ENCODE results near the gene BCAS3.

The BCAS3 gene

DNA sequence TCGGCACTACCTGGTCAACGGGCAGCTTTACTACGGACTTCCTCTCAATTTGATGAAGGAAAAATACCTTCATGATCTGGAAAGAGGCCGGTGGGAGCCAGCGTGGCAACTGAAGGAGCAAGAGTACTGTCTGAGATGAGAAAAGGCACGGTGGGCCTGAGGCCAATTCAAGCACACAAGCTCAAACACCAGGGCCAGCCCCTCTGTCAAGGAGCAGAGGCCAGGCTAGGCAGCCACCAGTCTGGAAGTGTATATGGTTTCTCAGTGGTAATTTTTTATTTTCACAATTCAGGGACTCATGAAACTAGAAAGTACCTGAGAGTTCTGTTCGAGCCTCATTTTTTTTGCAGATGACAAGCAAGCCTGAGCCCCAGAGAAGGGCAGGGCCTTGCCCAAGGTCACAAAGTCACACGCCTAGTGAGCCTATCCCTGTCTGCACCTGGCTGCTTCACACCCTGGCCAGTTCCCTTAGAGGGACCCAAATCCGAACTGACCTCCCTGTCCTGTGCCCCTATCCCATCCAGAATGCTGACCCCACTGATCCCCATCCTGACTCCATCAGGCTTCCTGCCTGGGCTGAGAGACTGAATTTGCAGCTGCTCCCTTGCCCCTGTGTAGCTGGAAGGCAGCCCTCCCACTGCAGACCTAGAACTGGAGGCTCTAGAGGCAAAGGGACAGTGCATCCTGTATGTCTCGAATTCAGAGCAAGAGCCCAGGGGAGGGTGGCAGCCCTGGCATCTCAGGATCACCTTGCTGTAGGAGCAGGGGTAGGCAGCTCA lies 717.2 kb downstream of the BCAS3 start:
- no peak for DNase-seq

DNA sequence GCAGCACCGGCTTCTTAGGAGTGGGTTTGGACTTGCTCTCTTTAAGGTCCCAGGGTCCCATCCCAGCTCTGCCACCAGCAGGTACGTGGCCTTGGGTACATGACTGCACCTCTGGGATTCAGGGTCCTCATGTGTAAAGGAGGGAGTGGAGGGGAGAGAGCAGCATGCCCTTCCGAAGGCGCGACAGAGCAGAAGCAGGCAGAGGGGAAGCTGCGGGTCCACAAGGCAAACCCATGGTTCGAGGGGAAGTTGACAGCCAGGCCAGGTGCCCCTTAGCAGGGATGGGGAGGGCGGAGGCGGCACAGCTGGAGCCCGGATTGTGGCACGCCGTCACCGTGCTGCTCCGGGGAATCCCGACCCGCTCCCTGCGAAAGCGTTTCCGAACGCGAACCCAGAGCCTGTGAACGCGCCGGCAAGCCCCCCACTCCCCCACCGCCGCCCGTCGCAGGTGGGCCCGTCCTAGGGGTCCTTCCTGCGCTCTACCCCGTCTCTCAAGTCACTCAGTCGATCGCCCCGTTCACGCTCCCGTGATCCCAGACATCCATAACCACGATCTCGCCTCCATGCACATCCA lies 717.8 kb downstream of the BCAS3 start:
- no peak for DNase-seq

DNA sequence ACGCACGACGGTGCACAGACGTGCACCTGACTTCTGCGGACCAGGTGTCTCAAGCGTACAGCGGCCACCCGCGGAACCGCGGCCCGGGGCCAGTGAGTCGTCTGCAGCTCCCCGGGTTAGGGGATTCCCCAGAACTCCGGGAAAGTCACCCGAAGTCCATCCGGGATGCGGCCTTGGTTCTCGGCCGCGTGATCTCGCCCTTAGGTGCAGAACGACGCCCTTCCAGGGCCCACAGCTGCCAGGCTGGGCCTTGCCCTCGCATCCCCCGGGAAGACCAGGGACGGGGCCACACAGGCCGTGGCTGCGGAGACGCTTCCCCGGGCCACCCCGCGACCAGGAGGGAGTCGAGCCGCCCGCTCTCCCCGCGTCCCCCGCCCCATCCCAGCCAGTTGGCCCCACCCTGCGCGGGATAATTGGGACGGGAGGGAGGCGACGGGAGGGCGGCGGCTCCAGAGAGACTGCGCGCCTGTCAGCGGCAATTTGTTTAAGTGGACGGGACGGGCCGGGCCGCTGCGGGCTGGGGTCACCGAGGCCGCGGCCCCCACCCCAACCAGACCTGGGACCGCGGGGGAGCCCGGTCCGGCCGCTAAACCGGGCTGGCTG lies 718.4 kb downstream of the BCAS3 start:
- DNase-seq, result no peak

DNA sequence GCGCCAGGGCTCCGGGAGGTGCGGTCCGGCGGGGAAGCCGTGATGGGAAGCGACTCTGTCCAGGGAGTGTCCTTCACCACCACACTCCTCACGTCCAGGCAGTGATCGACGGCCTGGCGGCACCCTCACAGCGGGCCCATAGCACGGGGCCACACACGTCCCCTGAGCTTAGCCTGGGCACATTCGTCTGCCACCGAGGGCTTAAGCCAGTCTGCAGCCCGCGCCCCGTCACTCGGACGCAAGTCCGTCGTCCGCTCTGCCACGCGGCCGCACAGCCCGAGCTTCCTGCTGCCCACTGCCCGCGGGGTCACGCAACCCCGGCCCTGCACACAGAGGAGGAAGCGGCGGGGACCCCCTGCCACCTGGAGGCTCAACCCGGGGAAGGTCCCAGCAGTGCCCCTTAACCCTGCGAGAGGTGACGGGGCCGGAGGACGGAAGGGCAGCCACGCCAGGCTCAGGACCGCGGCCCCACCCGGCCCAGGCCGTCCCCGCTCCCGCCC lies 719.0 kb downstream of the BCAS3 start:
- no peak for DNase-seq

DNA sequence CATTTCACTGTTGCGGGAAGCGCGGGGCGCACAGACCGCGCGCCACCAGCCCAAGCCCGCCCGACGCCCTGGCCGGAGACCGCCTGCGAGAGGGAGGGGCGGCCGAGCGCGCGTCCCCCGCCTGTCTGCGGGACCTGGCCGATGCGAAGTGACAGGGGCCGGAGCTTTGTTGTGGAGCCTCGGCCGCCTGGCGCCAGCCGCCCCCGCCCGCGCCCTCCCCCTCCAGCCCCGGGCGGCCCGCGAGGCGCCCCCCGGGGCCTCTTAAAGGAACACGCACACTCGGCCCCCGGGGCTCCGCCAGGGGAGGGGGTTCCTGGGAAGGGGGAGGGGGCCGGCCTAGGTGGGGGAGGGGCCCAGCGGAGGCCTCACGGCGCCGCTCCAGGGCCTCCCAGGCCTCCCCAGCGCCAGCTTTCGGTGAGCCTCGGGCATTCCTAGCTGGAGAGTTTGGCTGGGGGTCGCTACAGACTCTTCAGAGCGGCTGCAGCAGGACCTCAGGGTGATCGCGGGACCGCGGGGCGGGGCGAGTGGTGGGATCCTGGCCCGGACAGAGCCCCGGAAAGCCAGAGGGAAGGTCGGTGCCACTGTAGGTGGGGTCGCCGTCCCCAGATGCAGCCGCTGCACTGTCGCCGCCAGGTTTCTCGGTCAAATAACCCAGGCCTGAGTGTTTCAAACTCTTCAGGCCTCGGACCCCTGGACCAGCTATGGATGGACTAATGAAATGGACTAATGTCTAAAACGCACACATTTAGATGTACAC lies 719.6 kb downstream of the BCAS3 start:
- no peak for DNase-seq

DNA sequence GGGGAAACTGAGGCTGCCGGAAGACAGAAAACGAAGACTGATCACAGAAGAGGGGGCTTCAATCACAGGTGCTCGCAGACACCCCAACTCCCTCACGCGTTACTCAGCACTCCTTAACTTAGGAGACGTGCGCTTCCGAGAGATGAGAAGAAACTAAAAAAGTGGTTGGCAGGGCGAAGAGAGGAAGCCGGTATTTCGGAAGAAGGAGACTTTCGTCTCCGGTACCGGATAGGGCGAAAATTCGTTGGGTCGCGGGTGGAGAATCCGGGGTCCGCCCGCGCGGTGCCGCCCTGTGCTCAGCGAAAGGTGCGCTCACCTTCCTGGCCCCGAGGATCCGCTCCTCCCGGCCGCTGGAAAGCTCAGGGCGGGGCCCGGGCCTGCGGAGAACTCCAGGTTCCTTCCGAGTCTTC lies 721.1 kb downstream of the BCAS3 start:
- DNase-seq, result no peak

DNA sequence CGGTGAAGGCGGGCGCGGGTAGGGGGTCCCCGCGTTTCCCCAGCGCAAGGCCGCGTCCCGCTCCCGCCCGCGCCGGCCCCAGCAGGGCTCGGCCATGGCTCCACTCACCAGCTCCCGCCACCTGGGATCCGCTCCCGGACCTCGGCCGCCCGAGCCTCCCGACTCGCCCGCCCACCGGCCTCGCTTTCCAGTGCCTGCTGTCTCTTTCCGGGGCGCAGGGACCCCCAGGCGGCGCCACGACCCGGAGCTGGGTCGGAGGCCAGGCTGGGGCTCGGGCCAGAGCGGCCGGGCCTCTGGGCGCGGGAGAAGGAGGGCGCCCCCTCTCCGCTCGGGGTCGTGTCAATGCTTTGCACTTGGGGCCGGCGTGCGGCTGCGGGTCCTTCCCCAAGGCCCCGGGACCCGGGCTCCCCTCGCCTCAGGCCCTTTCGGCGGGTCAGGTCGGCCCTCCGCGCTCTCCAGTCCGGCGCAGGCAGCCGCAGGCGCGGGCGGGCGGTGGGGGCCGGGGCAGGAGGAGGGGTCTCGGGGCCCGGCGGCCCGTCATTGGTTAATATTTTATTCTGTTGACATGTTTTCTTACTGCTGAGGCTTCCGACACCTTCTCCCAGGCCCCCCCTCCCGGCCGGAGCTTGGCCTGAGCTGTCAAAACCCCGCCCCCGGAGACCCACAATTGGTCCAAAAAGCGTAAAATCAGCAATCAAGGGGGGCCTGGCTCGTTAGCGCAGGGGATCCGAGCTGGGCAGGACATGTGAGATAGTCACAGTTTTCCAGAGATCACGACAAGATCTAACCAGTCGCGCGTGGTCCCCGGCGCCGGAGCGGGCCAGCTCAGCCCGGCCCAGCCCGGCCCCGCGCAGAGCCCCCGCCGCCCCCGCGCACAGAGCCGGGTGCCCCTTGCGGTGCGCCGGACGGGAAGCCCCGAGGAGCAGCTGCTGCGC lies 721.7 kb downstream of the BCAS3 start, which contains the start of gene TBX2:
Gene TBX2, plus strand, starts transcription at position 713 of the 935 bp plus-strand sequence. CDS start 334 bp downstream, outside the sequence.
- DNase-seq, result no peak

DNA sequence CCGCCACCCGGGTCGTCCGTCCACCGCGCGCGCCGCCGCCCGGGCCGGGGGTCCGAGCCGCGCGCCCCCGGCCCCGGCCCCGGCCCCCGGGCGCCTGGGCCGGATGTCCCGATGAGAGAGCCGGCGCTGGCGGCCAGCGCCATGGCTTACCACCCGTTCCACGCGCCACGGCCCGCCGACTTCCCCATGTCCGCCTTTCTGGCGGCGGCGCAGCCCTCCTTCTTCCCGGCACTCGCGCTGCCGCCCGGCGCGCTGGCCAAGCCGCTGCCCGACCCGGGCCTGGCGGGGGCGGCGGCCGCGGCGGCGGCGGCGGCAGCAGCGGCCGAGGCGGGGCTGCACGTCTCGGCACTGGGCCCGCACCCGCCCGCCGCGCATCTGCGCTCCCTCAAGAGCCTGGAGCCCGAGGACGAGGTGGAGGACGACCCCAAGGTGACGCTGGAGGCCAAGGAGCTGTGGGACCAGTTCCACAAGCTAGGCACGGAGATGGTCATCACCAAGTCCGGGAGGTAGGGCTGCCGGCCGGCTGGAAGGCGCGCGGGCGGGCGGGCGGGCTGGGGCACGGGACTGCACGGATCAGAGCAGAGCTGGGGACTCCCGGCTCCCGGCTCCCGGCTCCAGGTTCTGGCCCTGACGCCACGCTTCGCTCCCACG lies 722.5 kb downstream of the BCAS3 start:
- no peak for DNase-seq

DNA sequence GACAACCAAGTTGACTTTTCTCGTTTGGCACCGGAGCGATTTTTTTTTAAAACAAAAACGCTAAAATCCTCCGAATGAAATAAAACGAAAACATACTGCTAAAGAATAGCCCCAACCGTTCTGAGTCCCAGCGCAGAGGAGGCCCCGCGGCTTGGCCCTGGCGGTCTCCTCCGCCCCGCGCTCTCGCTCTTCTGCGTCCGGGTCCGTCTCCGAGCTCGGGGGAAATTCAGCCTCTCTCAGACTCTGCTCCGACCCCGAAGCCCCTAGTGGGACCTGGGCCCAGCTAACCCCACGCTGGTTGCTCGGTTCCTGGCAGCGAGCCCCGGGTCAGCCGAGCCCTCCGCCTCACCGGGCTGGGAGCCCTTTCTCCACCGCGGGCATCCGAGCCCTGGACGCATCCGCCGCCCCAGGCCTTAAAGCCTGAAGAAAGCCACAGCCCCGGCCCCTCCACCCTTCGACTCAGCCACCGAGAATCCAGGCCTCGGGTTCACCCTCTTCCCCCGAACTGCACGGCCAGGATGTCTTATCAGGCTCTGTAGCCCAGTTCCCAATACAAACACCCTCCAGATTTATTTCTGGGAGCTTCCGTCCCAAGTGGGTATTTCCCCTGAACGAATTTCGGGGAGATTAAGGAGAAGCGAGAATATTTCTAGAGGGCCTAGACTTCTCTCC lies 723.2 kb downstream of the BCAS3 start:
- no peak for DNase-seq

DNA sequence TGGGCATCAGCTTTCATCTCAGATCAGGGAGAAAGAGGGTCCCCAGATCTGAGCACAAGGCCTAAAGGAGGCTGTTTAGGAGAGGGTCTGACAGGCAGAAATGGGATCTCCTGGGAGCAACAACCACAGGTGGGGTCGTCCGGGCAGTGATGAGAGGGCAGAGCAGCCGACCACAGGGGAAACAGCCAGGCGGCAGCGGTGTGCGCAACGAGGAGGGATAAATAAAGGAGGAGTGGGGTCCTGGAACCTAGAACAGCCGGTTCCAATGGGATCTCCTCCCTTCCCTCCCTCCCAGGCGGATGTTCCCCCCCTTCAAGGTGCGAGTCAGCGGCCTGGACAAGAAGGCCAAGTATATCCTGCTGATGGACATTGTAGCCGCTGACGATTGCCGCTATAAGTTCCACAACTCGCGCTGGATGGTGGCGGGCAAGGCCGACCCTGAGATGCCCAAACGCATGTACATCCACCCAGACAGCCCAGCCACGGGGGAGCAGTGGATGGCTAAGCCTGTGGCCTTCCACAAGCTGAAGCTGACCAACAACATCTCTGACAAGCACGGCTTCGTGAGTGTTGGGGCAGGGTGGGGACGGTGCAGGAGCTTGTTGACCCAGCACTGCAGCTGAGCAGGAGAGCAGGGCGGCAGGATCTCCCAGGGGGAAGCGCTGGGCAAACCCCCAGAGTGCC lies 723.9 kb downstream of the BCAS3 start:
- no peak for DNase-seq

DNA sequence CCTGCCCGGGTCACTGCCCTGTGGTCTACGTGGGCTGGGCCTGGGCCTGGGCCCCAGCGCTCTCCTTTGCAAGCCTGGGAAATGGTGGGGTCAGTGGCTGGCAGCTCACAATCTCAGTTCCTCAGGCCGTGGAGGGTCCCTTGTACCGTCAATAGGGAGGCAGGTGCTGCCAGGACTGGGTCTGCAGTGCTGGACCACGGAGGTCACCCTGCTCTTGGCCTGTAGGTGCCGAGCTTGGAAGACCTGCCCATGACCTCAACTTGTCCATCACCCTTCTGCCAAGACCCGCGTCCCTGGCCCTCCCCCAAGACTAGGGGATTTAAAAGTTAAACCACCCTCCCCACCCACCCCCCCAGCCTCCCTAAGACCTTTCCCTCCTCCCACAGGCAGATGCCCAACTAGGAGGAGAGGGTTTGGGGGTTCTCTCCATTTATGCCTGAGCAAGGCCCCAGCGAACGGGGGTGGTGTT lies 724.5 kb downstream of the BCAS3 start:
- no peak for DNase-seq

DNA sequence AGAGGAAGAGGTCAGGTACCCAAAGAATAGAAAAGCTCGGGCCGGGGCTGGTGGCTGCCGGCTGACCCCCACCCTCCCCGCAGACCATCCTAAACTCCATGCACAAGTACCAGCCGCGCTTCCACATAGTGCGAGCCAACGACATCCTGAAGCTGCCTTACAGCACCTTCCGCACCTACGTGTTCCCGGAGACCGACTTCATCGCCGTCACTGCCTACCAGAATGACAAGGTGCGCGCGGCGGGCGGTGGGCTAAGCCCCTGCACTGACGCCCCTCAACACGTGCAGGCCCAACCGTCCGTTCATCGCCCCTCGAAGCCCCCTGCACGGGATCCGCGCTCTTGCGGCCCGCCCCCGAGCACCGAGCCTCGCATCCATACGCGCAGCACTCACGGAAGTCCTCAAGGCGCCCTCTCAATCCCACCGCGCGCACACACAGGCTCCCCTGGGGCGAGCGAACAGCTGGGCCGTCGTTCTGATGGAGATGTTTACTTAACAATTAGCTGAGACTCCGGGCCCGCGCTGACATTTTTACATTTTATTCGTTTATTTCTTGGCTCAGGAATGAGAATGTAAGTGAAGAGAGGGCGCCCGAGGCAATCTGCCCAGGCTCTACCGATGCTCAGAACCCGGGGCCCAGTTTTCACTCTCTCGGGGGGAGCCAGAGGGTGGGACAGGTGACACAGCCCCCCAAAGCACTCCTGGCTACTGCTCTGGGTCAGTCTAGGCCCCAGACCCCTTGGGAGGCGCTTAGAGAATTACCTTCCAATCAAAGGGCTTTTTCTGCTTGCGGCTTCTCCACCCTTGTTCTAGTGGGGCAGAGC lies 725.5 kb downstream of the BCAS3 start:
- DNase-seq, result no peak

DNA sequence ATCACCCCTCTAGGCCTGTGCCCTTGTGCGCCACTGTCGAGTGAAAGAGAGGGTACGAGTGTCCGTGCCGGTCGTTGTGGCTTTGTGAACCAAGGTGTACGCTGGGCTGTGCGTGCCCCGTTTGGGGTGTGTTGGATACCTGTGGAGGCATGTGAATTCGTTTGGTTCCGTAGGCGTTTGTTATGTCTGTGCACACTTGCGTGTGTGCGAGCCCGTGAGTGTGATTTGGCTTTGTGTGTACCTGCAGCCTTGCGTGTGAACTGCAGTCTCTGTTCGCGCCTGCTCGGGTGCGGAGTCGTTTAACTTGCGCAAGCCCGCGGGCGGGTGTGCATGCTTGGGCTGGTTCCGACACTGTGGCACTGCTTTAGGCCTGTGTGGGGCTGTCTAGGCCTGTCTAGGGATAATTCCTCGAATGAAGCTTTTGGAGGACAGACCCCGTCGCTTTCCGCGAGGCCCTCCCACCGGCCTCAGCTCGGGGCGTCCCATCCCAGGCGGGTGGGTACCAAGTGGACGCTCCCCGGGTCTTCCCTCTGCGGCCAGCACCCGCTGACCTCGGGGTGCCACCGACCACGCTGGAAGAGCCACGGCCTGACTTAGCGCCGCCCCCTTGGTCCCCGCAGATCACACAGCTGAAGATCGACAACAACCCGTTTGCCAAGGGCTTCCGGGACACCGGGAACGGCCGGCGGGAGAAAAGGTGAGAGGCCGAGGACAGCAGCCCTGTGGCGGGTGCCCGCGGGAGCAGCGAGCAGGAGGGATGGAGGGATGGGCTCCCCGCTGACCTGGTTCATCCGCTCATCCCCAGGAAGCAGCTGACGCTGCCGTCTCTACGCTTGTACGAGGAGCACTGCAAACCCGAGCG lies 726.4 kb downstream of the BCAS3 start:
- no peak for DNase-seq

DNA sequence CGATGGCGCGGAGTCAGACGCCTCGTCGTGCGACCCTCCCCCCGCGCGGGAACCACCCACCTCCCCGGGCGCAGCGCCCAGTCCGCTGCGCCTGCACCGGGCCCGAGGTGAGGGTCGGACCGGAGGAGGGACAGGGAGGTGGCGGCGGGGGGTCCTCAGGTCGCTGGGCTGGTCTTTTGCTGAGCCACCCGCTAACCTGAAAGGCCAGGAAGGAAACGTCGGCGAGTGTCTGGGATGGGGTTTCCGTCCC lies 726.9 kb downstream of the BCAS3 start:
- no peak for DNase-seq

DNA sequence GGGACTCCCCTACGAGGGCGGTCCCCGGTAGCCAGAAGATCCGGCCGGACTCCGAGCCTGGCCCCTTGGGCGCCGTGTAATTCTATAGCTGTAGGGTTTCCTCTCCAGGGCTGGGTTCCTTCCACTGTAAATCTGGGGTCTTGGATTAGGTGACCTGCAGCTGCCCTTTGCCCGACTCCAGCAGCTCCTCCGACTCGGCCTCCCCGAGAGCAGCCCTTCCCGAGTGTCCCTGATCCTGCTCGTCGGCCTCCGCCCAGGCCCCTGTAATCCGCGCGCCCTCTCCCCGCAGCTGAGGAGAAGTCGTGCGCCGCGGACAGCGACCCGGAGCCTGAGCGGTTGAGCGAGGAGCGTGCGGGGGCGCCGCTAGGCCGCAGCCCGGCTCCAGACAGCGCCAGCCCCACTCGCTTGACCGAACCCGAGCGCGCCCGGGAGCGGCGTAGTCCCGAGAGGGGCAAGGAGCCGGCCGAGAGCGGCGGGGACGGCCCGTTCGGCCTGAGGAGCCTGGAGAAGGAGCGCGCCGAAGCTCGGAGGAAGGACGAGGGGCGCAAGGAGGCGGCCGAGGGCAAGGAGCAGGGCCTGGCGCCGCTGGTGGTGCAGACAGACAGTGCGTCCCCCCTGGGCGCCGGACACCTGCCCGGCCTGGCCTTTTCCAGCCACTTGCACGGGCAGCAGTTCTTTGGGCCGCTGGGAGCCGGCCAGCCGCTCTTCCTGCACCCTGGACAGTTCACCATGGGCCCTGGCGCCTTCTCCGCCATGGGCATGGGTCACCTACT lies 727.4 kb downstream of the BCAS3 start:
- DNase-seq, result no peak

DNA sequence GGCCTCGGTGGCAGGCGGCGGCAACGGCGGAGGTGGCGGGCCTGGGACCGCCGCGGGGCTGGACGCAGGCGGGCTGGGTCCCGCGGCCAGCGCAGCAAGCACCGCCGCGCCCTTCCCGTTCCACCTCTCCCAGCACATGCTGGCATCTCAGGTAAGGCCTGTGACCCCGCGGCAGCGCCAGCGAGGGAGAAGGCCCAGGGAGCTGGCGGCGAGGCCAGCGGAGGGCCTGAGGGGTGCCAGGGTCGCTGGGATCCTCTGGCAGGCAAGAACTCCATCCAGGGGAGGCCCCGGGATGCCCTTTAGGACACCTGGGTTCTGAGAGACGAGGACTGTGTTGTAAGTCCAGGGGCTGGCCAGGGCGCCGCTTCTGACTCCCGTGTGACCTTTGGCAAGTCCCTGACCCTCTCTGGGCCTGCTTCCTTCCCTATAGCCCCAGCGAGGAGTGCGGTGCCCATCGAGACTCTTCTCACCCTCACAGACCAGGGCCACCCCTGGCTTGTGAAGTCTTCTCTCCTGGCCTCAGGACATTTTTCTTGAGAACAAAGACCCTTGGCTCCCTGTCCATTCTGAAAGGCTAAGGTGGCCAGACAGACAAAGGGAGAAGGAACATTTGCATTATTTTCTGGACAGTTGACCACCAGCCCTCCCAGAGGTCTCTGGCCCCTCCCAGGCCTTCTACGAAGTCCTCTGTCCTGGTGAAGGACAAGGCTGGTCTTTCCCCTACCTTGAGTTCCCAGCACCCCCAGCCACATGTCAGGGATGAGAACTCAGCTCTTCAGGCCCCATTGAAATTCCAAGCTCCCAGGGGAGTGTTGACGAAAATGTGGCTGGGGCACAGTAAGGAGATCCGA lies 728.3 kb downstream of the BCAS3 start:
- no peak for DNase-seq

DNA sequence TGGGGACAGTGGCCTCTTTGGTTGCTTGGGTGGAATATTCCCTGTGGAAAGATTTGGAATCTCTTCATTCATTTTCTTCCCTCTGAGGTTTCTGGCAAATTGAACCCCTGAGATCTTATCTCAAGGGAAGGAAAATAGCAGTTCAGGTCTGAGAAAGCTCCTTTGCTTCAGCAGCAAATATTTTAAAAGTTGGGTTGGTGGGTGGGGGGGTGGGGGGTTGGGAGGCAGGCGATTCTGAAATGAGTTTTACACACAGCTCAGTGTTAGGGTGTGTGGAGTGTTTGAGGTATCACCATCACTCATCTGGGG lies 728.8 kb downstream of the BCAS3 start:
- no peak for DNase-seq
